HepG2 (cell line): Measurements from ENCODE around the gene SPATA13.

Experiments used
- ETS1 ChIP-seq: sonication (generic); formaldehyde crosslinking; IDR thresholded peaks from 2 replicates; pipeline ENCODE4 v1.4.0; 2020; ENCODE audit warnings: missing genetic modification reagents
- TCF7L2 ChIP-seq: IDR thresholded peaks from 2 replicates; pipeline ENCODE4 v1.6.1; 2011; ENCODE audit warnings: mild to moderate bottlenecking, low read depth, low read length, moderate library complexity
- ZNF24 ChIP-seq: fragments of 450-650 bp; IDR thresholded peaks from 2 replicates; pipeline ENCODE4 v1.6.1; 2017; ENCODE audit warnings: antibody characterized with exemption, mild to moderate bottlenecking
- ZNF512 ChIP-seq: sonication (generic); formaldehyde crosslinking; IDR thresholded peaks from 2 replicates; pipeline ENCODE4 v1.4.0; 2020; ENCODE audit warnings: mild to moderate bottlenecking, missing genetic modification reagents
- ZNF558 ChIP-seq: sonication (generic); formaldehyde crosslinking; IDR thresholded peaks from 2 replicates; pipeline ENCODE4 v1.9.0; 2022; ENCODE audit warnings: mild to moderate bottlenecking, missing genetic modification reagents, borderline replicate concordance
- ZNF607 ChIP-seq: sonication (generic); formaldehyde crosslinking; IDR thresholded peaks from 2 replicates; pipeline ENCODE4 v1.5.1; 2020; ENCODE audit warnings: missing genetic modification reagents, mild to moderate bottlenecking, borderline replicate concordance

DNA sequence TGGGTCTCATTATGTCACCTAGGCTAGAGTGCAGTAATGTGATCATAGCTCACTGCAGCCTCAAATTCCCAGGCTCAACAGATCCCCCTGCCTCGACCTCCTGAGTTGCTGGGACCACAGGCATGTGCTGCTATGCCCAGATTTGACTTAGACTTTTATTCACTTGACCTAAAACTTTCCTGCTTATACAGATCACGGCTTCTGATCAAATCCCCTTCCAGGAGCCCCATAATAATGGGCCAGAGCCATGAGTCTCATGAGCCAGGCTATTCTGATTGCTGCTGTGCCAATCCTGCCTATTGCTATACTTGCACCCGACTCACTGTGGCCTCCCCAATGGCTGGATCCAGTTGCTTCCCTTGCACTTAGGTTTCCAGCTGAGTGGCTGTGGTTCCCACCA lies 190.9 kb downstream of the SPATA13 start:
- TF ChIP-seq TCF7L2 (no peak), ZNF24 (no peak), ZNF607 (CRISPR knock-in tag) (no peak), ZNF558 (CRISPR knock-in tag) (no peak), ETS1 (no peak), ZNF512 (CRISPR knock-in tag) (no peak)
